Measurements from ENCODE around the gene ALDH3A2.

DNA sequence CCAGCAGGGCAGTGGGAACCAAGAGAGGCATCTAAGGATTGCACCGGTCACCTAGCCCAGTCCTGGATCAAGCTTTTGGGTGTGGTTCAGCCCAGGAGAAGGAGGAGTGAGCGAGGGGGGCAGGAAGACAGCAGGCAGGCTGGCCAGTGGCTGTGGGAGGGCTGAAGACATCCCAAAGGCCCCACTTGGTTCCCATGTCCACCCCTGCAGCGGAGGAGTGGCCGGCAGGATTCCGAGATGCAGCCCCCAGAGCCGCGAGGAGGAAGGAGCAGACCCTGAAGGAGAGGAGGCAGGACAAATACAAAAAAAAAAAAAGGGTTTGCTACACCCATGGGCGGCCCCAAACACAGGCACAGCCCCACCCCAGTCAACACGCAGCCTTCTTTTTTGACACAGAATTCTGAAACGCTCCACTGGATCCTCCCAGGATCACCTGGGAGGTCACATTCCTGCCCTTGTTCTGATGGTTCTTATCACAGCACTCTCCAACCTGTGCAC is 68.9 kb downstream of the ALDH3A2 start:
- TF ChIP-seq POLR2A (IDR thresholded peaks at IDR 0.05; ENCODE audit: control extremely low read depth in 1 of 2, low read depth in 2 of 2, low read length in 2 of 2) (no peak), CTCF (IDR thresholded peaks at IDR 0.05; ENCODE audit: control extremely low read depth in 1 of 3, insufficient read depth in 1 of 3, low read depth in 1 of 3, low read length in 3 of 3) (no peak), TAF1 (IDR thresholded peaks at IDR 0.05; ENCODE audit: low read depth, low read length) (no peak), EGR1 (IDR thresholded peaks at IDR 0.05; ENCODE audit: borderline replicate concordance, low read depth, low read length) (no peak), RNF2 (IDR thresholded peaks at IDR 0.05; ENCODE audit: borderline replicate concordance, low read depth, low read length, missing control alignments, poor library complexity, severe bottlenecking) (no peak), ZNF274 (IDR thresholded peaks at IDR 0.05; ENCODE audit: borderline replicate concordance, extremely low read depth, low read length) (no peak), TAF7 (optimal IDR thresholded peaks at IDR 0.05; ENCODE audit: borderline replicate concordance, low read depth, low read length) (no peak), CHD1 (IDR thresholded peaks at IDR 0.05; ENCODE audit: low read depth, low read length) (no peak), POLR2AphosphoS5 (IDR thresholded peaks at IDR 0.05; ENCODE audit: low read depth, low read length) (no peak), EZH2 (IDR thresholded peaks at IDR 0.05; ENCODE audit: low read depth, low read length, severe bottlenecking) (no peak), TEAD4 (IDR thresholded peaks at IDR 0.05; ENCODE audit: low read depth, low read length) (no peak), MAX (IDR thresholded peaks at IDR 0.05) (no peak)
- TF ChIP-seq, protein P1, sequence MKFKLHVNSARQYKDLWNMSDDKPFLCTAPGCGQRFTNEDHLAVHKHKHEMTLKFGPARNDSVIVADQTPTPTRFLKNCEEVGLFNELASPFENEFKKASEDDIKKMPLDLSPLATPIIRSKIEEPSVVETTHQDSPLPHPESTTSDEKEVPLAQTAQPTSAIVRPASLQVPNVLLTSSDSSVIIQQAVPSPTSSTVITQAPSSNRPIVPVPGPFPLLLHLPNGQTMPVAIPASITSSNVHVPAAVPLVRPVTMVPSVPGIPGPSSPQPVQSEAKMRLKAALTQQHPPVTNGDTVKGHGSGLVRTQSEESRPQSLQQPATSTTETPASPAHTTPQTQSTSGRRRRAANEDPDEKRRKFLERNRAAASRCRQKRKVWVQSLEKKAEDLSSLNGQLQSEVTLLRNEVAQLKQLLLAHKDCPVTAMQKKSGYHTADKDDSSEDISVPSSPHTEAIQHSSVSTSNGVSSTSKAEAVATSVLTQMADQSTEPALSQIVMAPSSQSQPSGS (IDR thresholded peaks at IDR 0.05; ENCODE audit: low read length) = no peak

Measured in H1 (cell line).